GM19397 (cell line): ENCODE measurements around the gene HOXA4.

Experiments used
- ATAC-seq: cut with Tn5 transposase; IDR thresholded peaks from one replicate; pipeline ENCODE4 v1.9.1; 2021; ENCODE audit warnings: mild to moderate bottlenecking, moderate library complexity; ENCODE audit not compliant: unreplicated experiment

Gene HOXA4

GRCh38 chr7:27095050-27095896 is 35.3 kb downstream of the HOXA4 start:
- ATAC-seq: no peak

- no peak for ATAC-seq
Observed at GRCh38 chr7:27094304-27095049, 36.1 kb downstream of the HOXA4 start.

GRCh38 chr7:27093184-27093895 is 37.2 kb downstream of the HOXA4 start:
- no peak for ATAC-seq

GRCh38 chr7:27092819-27093110 is 37.8 kb downstream of the HOXA4 start:
- ATAC-seq: no peak

- ATAC-seq: no peak
Observed at GRCh38 chr7:27091941-27092818, 38.4 kb downstream of the HOXA4 start.

GRCh38 chr7:27091105-27091504 is 39.5 kb downstream of the HOXA4 start:
- ATAC-seq: no peak

- ATAC-seq: no peak
Observed at GRCh38 chr7:27088002-27088922, 42.3 kb downstream of the HOXA4 start.

GRCh38 chr7:27083646-27084045 is 46.9 kb downstream of the HOXA4 start:
- no peak for ATAC-seq

GRCh38 chr7:27082171-27082570 is 48.4 kb downstream of the HOXA4 start:
- ATAC-seq: no peak

- ATAC-seq: no peak
Observed at GRCh38 chr7:27080844-27081436, 49.6 kb downstream of the HOXA4 start.

GRCh38 chr7:27079234-27079975 is 51.2 kb downstream of the HOXA4 start:
- no peak for ATAC-seq

- ATAC-seq: no peak
Observed at GRCh38 chr7:27078616-27079233, 51.8 kb downstream of the HOXA4 start.
